ENCODE measurements around the gene HTRA1. TPM values are rescaled to one million over a fixed set of nuclear protein-coding genes. Genes with fewer than 3 reads are reported as not detected.

HTRA1 gene
- total and polyA plus RNA-seq, 2 of the 4 experiments (the other 2 are of a cell fraction) = 28.5 to 108 TPM

GRCh38 chr10:122557516-122557915 lies 96.2 kb downstream of the HTRA1 start:
- Histone ChIP-seq H3K14ac (replicated peaks; ENCODE audit: low read depth, low read length) (no peak overlapping the region), H3K9me3 (ENCODE audit: control insufficient read depth, insufficient read depth, low read length) (no peaks in the 10 kb centered on the region), H4K91ac (ENCODE audit: insufficient read depth, low read depth, low read length) (no peak overlapping the region), H3K4me2 (ENCODE audit: low read depth, low read length) (no peak overlapping the region), H2BK5ac (ENCODE audit: low read depth, low read length, poor library complexity, severe bottlenecking) (no peak overlapping the region), H4K8ac (ENCODE audit: low read depth in 2 of 2, low read length in 2 of 2) (no peak overlapping the region), H3K4ac (ENCODE audit: low read depth, low read length) (no peak overlapping the region), H4K5ac (ENCODE audit: low read depth, low read length) (no peak overlapping the region), H2AFZ (replicated peaks; ENCODE audit: low read length, poor library complexity) (no peak overlapping the region), H3K18ac (ENCODE audit: low read depth, low read length) (no peak overlapping the region), H4K20me1 (ENCODE audit: insufficient read depth, low read length) (no peaks in the 10 kb centered on the region), H3K4me1 (ENCODE audit: control insufficient read depth, insufficient read depth, low read length) (no peaks in the 10 kb centered on the region), H3K27ac (ENCODE audit: insufficient read depth, low read length) (no peak overlapping the region), H2AK9ac (replicated peaks; ENCODE audit: low read depth, low read length, poor library complexity) (no peak overlapping the region), H3K9ac (ENCODE audit: low read depth, low read length) (no peak overlapping the region), H2BK120ac (ENCODE audit: low read depth, low read length) (no peak overlapping the region), H2AK5ac (ENCODE audit: low read depth, low read length) (no peak overlapping the region), H3K9me1 (ENCODE audit: insufficient read depth, low read length) (no peaks in the 10 kb centered on the region), H3K36me3 (ENCODE audit: control insufficient read depth, insufficient read depth, low read length) (no peaks in the 10 kb centered on the region), H3K56ac (ENCODE audit: extremely low read depth, insufficient read depth, low read length) (no peak overlapping the region), H2BK20ac (ENCODE audit: low read depth, low read length) (no peak overlapping the region), H3K4me3 (ENCODE audit: insufficient read depth, low read depth, low read length) (no peak overlapping the region), H3K23ac (ENCODE audit: low read depth, low read length) (no peak overlapping the region), H2BK15ac (ENCODE audit: low read depth, low read length) (no peak overlapping the region), H3K79me1 (ENCODE audit: low read depth in 1 of 2, low read length in 2 of 2) (no peaks in the 10 kb centered on the region), H3K27me3 (ENCODE audit: control insufficient read depth, insufficient read depth, low read length) (peaks cover 24% of the 10 kb centered on the region)
- ATAC-seq (ENCODE audit: low read depth) = no peak
- no TSS peak for BruUV-seq (replicated peaks)
- intact Hi-C loops (cut with micrococcal nuclease) = no loop called here
- TF ChIP-seq CHD1 (IDR thresholded peaks at IDR 0.05; ENCODE audit: low read depth, low read length) = no peak
- ChIA-PET POLR2A (ENCODE audit: unreplicated experiment) (no interaction called here), CTCF (interaction anchor here (0.9 kb wide), 1 partner anchor 8 kb away, joined by 3 read pairs; no protein-coding TSS in a partner anchor)
- DNase-seq = no peak
- dilution Hi-C loops (cut with HindIII; ENCODE audit: low sequenced_read_pairs, unreplicated experiment) = no loop called here
- no CpG with 5 or more reads among the region's 9 CpGs for WGBS, 2 experiments (ENCODE audit: extremely low coverage in 2 of 2, insufficient read length in 1 of 2)
- in situ Hi-C loops (cut with MboI; ENCODE audit: low sequenced_read_pairs) = no loop called here

Measured in IMR-90 (cell line).